T-helper 2 cell treated with Interferon-gamma antibody and Interleukin-4, amounts not matched to agents 5 μg/mL and 100 μg/mL, for 36 hours (primary cell): Measurements from ENCODE around the gene NUCB1.
"Not testable (repeated sequence)": the region's sequence is repeated elsewhere in the genome, so short reads cannot be mapped to it uniquely, and the experiment has no call there.

ENCODE experiments used
- DNase-seq: peaks from one replicate; pipeline ENCODE4 v3.0.0; 2021; ENCODE audit warnings: low spot score
- H3K27ac Mint-ChIP-seq: one replicate; pipeline ENCODE4 v1.8.0; 2021; ENCODE audit warnings: mild to moderate bottlenecking, mixed read lengths
- H3K27me3 Mint-ChIP-seq: one replicate; pipeline ENCODE4 v1.8.0; 2021; ENCODE audit warnings: low read depth, mixed read lengths
- H3K36me3 Mint-ChIP-seq: one replicate; pipeline ENCODE4 v1.8.0; 2021; ENCODE audit warnings: low read depth, mixed read lengths
- H3K4me1 Mint-ChIP-seq: one replicate; pipeline ENCODE4 v1.8.0; 2021; ENCODE audit warnings: low read depth, mixed read lengths
- H3K4me3 Mint-ChIP-seq: one replicate; pipeline ENCODE4 v1.8.0; 2022; ENCODE audit warnings: mild to moderate bottlenecking, moderate library complexity, mixed read lengths
- H3K9me3 Mint-ChIP-seq: one replicate; pipeline ENCODE4 v1.8.0; 2021; ENCODE audit warnings: mixed read lengths

NUCB1 gene

DNA sequence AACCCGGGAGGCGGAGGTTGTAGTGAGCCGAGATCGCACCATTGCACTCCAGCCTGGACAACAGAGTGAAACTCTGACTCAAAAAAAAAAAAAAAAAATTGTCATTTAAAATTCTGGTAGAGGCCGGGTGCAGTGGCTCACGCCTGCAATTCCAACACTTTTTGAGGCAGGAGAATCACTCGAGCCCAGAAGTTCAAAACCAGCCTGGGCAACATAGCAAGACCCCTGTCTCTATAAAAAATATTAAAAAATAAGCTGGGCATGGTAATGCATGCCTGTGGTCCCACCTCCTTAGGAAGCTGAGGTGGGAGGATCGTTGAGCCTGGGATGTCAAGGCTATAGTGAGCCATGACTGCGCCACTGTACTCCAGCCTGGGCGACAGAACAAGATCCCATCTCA is 6.2 kb downstream of the NUCB1 start:
- H3K9me3 Mint-ChIP-seq = no peaks in the 10 kb centered on the region
- no peak overlapping the region for H3K27ac Mint-ChIP-seq
- peaks cover 8% of the 10 kb centered on the region for H3K4me1 Mint-ChIP-seq
- no peaks in the 10 kb centered on the region for H3K27me3 Mint-ChIP-seq
- H3K4me3 Mint-ChIP-seq = no peak overlapping the region
- no peak for DNase-seq
- H3K36me3 Mint-ChIP-seq = peaks cover 58% of the 10 kb centered on the region

DNA sequence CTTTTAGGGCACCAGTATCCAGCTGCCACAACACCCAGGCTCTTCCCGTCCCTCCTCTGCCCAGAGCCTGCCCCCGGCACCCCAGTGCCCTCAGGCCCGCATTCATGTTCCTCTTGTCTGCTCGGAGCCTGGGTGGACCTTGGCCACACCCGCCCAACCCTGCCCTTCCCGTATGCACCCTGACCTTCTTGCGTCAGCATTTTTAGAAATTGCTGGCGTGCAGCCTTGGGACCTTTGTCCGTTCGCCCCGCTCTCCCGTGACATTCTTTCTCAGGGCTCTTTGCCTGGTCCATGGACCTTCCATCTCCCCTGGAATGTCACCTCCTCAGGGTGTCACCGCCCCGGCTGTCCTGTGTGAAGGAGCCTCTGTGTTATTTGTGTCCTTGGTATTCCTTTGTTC is 7.6 kb downstream of the NUCB1 start:
- no peak for DNase-seq
- Mint-ChIP-seq H3K9me3 (no peaks in the 10 kb centered on the region), H3K4me3 (no peak overlapping the region), H3K27me3 (no peaks in the 10 kb centered on the region), H3K36me3 (peaks cover 58% of the 10 kb centered on the region), H3K27ac (no peak overlapping the region), H3K4me1 (peaks cover under 1% of the 10 kb centered on the region)

DNA sequence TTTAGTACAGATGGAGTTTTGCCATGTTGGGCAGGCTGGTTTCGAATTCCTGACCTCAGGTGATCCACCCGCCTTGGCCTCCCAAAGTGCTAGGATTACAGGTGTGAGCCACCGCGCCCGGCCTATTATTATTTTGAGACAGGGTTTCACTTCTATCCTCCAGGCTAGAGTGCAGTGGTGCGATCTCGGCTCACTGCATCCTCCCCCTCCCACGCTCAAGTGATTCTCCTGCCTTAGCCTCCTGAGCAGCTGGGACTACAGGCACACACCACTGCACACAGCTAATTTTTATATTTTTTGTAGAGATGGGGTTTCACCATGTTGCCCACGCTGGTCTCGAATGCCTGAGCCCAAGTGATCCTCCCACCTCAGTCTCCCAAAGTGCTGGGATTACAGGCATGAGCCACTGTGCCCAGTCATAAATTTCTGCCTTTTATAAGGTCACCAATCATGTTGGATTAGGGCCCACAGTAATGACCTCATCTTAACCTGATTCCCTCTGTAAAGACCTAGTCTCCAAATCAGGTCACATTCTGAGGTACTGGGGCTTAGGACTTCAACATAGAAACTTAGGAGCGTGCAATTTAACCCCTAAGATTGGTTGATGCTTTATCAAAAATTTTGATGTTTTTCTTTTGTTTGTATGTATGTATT is 9.4 kb downstream of the NUCB1 start:
- H3K27ac Mint-ChIP-seq, H3K27me3 Mint-ChIP-seq: not testable (repeated sequence)
- peaks cover 62% of the 10 kb centered on the region for H3K36me3 Mint-ChIP-seq

DNA sequence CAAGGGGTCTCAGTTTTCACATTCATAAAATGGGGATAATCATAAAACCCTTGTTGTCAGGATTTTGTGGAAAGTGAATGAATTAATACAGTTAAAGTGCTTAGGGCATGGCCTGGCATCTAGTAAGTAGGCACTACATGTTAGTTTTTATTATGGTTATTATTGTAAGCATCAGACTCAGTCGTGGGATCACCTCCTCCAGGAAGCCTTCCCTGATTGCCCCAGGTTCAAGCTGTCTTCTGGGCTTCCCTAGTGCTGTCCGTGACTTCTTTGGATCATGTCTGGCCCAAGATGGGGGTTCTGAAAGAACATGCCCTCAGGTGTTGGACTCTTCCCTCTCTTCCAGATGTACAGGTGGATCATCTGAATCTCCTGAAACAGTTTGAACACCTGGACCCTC is 10.7 kb downstream of the NUCB1 start:
- Mint-ChIP-seq H3K36me3 (peaks cover 55% of the 10 kb centered on the region), H3K27me3 (no peaks in the 10 kb centered on the region), H3K4me1 (no peaks in the 10 kb centered on the region), H3K27ac (no peak overlapping the region), H3K9me3 (no peaks in the 10 kb centered on the region), H3K4me3 (no peak overlapping the region)
- DNase-seq = no peak

More for the DNA sequence above, 9.4 kb downstream of the NUCB1 start:
- H3K4me1 Mint-ChIP-seq, H3K9me3 Mint-ChIP-seq, H3K4me3 Mint-ChIP-seq, DNase-seq: not testable (repeated sequence)

DNA sequence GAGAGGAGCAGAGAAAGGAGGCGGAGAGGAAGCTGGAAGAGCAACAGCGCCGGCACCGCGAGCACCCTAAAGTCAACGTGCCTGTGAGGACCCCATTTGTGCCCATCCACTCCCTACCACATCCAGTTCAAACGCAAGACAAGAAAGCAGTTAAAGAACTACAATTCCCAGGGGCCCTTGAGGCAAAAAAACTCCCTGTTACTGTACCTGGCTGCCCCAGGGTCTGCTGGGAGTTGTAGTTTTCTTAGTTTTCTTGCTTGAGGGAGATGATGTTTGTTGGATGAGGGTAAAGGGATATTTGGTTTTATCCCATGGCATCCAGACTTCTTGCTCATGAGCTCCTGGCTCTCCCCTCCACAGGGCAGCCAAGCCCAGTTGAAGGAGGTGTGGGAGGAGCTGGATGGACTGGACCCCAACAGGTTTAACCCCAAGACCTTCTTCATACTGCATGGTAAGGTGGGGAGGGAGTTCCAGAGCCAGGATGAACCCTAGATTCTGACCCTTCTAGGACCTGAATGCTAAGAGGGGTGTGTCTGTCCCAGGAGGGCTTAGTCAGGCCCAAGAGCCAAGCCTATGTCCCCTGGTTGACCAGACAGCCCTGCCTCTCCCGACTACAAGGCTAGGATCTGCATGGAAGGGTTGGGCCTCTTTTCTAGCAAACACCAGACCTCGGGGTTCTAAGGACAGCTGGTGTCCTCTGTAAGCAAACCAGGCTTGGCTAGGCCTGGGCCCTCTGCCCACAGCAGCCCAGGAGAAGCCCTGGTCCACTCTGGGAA is 13.2 kb downstream of the NUCB1 start:
- Mint-ChIP-seq H3K36me3 (peaks cover 51% of the 10 kb centered on the region), H3K27ac (no peak overlapping the region), H3K4me1 (no peaks in the 10 kb centered on the region)

DNA sequence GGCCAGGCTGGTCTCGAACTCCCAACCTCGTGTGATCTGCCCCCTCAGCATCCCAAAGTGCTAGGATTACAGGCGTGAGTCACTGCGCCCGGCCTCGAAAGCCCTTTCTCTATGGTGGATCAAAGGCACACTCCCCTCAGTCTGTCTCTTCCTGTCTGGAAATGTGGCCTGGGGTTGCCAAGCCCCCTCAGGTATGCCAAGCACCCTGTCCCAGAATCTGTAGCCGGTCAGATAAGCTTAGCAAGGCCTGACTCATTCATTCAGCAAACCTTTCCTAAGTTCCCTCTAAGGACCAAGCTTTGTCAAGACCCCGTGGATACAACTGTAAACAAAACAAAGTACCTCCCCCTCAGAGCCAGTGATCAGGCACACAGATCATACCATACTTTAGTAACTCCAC is 14.1 kb downstream of the NUCB1 start:
- Mint-ChIP-seq H3K27me3 (no peaks in the 10 kb centered on the region), H3K27ac (no peak overlapping the region), H3K9me3 (no peaks in the 10 kb centered on the region), H3K36me3 (peaks cover 57% of the 10 kb centered on the region), H3K4me3 (no peak overlapping the region), H3K4me1 (peaks cover 1% of the 10 kb centered on the region)
- no peak for DNase-seq

More for the DNA sequence above, 13.2 kb downstream of the NUCB1 start:
- Mint-ChIP-seq H3K27me3 (no peaks in the 10 kb centered on the region), H3K4me3 (no peak overlapping the region), H3K9me3 (no peaks in the 10 kb centered on the region)
- no peak for DNase-seq

- H3K4me3 Mint-ChIP-seq = no peak overlapping the region
- peaks cover 1% of the 10 kb centered on the region for H3K4me1 Mint-ChIP-seq
- H3K36me3 Mint-ChIP-seq = peaks cover 49% of the 10 kb centered on the region
- H3K9me3 Mint-ChIP-seq = no peaks in the 10 kb centered on the region
- no peak for DNase-seq
- H3K27ac Mint-ChIP-seq = no peak overlapping the region
- H3K27me3 Mint-ChIP-seq = no peaks in the 10 kb centered on the region
Observed at GRCh38 chr19:48915757-48916156, 15.6 kb downstream of the NUCB1 start.

DNA sequence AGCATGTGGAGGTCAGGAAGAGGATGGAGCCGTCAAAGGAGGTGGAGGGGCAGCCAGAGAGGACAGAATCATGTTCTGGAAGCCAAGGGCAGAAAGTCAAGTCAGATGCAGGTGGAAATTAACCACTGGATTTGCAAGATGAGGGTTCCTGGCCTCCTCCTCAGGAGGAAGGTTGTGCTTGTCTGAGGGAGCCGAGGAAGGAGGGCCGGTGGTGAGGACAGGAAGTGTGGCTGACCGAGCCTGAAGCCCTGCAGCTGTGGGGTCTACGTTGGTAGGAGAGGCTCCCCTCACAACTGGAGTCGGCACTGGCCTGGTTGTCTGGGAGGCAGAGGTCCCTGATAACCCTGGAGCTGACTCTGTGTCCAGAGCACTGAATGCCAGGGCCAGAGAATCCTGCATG is 18.0 kb downstream of the NUCB1 start:
- Mint-ChIP-seq H3K27ac (no peak overlapping the region), H3K4me1 (peaks cover 1% of the 10 kb centered on the region), H3K9me3 (no peaks in the 10 kb centered on the region), H3K27me3 (no peaks in the 10 kb centered on the region), H3K4me3 (no peak overlapping the region), H3K36me3 (peaks cover 41% of the 10 kb centered on the region)
- DNase-seq = no peak

GRCh38 chr19:48918801-48919247 is 18.7 kb downstream of the NUCB1 start:
- no peak for DNase-seq
- Mint-ChIP-seq H3K27me3 (no peaks in the 10 kb centered on the region), H3K4me1 (peaks cover 1% of the 10 kb centered on the region), H3K27ac (no peak overlapping the region), H3K4me3 (no peak overlapping the region), H3K9me3 (no peaks in the 10 kb centered on the region), H3K36me3 (peaks cover 38% of the 10 kb centered on the region)

GRCh38 chr19:48919271-48919670 is 19.2 kb downstream of the NUCB1 start:
- not testable (repeated sequence) for H3K9me3 Mint-ChIP-seq, H3K4me1 Mint-ChIP-seq, H3K4me3 Mint-ChIP-seq, H3K27me3 Mint-ChIP-seq, H3K27ac Mint-ChIP-seq, DNase-seq
- peaks cover 35% of the 10 kb centered on the region for H3K36me3 Mint-ChIP-seq

DNA sequence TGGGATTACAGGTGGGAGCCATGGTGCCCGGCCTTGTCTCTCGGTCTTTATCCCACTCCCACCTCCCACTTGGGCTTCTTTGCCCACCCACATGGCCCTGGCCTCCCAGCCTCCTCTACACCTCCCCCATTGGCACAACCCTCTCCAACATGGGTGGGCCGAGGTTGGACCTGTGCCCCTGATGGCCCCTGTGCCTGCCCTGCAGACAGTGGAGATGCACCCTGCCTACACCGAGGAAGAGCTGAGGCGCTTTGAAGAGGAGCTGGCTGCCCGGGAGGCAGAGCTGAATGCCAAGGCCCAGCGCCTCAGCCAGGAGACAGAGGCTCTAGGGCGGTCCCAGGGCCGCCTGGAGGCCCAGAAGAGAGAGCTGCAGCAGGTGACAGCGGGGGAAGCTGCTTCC is 20.8 kb downstream of the NUCB1 start:
- H3K9me3 Mint-ChIP-seq = no peaks in the 10 kb centered on the region
- H3K4me3 Mint-ChIP-seq = no peak overlapping the region
- H3K4me1 Mint-ChIP-seq = peaks cover 1% of the 10 kb centered on the region
- no peak for DNase-seq
- H3K36me3 Mint-ChIP-seq = peaks cover 28% of the 10 kb centered on the region
- no peak overlapping the region for H3K27ac Mint-ChIP-seq
- H3K27me3 Mint-ChIP-seq = no peaks in the 10 kb centered on the region

DNA sequence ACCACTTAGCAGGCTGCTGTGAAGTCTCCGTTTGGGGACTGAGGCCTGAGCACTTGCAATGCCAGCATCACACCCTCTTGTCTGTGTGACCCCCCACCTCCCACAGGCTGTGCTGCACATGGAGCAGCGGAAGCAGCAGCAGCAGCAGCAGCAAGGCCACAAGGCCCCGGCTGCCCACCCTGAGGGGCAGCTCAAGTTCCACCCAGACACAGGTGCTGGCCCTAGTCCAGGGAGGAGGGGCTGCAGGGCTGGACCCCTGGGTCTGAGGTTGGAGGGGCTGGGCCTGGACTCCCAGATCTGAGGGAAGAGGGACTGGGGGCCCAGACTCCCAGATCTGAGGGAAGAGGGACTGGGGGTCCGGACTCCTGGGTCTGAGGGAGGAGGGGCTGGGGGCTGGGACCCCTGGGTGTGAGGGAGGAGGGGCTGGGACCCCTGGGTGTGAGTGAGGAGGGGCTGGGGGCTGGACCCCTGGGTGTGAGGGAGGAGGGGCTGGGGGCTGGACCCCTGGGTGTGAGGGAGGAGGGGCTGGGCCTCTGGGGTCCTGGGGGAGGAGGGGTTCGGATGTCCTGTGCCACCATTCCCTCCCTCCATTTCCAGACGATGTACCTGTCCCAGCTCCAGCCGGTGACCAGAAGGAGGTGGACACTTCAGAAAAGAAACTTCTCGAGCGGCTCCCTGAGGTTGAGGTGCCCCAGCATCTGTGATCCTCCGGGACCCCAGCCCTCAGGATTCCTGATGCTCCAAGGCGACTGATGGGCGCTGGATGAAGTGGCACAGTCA is 21.8 kb downstream of the NUCB1 start:
- DNase-seq = no peak
- H3K4me1 Mint-ChIP-seq = peaks cover 3% of the 10 kb centered on the region
- no peak overlapping the region for H3K4me3 Mint-ChIP-seq
- no peaks in the 10 kb centered on the region for H3K9me3 Mint-ChIP-seq
- no peak overlapping the region for H3K27ac Mint-ChIP-seq
- H3K27me3 Mint-ChIP-seq = no peaks in the 10 kb centered on the region
- peaks cover 26% of the 10 kb centered on the region for H3K36me3 Mint-ChIP-seq

- Mint-ChIP-seq H3K27ac (no peak overlapping the region), H3K36me3 (peaks cover 24% of the 10 kb centered on the region)
Observed at GRCh38 chr19:48922548-48923490, 22.7 kb downstream of the NUCB1 start.

More at GRCh38 chr19:48922548-48923490, 22.7 kb downstream of the NUCB1 start:
- no peaks in the 10 kb centered on the region for H3K9me3 Mint-ChIP-seq
- H3K4me3 Mint-ChIP-seq = no peak overlapping the region
- H3K4me1 Mint-ChIP-seq = peaks cover 5% of the 10 kb centered on the region
- DNase-seq = no peak
- no peaks in the 10 kb centered on the region for H3K27me3 Mint-ChIP-seq
